Measurements from ENCODE around the gene ERI3. TPM values are rescaled to one million over a fixed set of nuclear protein-coding genes. Genes with fewer than 3 reads are reported as not detected.

ERI3 gene
- total and polyA plus RNA-seq, 2 of the 13 experiments (the other 11 are each of a cell fraction or from before 2014, with no cell fraction given): 35.6 to 35.9 TPM

DNA sequence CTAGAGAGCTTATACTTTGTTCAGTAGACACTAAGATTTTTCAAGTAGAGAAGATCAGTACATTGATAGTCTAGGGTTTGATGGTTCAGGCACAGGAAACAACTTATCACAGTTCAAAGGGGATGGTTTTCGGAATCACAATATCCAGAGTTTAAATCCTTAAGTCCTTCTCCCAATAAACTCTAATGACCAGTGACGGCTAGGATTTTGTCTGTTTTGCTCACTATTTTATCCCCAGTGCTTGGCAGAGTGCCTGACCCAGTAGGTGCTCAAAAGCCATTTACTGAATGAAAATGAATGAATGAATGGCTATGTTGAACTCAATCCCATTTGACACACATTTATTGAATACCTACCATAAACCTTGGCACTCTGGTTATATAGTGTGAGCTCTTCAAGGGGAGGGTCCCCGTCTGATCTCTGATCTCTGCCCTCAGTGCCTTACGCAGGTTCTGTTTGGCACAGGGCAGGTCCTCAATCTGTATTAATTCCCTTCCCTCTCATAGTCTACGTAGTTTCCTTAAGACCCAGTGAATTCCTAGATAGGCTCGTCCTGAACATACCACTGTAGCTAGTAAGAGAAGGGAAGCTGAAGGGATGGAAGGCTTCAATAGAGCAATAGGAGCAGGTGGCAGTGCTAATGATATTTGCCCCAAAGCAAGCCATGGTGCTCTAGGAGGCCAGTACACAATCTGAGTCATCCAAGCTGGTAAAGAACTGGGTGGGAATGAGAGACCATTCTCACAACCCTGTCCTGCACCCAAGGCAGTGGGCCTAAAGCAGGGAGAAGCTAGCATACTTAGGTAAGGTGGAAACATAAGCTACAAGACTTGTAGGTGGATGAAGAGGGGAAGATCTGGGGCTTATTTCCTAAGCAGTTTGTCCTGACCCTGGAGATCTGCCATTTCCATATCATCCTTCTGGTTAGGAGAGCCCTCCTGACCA is 88.4 kb downstream of the ERI3 start (continued):
- TF ChIP-seq, protein P1, sequence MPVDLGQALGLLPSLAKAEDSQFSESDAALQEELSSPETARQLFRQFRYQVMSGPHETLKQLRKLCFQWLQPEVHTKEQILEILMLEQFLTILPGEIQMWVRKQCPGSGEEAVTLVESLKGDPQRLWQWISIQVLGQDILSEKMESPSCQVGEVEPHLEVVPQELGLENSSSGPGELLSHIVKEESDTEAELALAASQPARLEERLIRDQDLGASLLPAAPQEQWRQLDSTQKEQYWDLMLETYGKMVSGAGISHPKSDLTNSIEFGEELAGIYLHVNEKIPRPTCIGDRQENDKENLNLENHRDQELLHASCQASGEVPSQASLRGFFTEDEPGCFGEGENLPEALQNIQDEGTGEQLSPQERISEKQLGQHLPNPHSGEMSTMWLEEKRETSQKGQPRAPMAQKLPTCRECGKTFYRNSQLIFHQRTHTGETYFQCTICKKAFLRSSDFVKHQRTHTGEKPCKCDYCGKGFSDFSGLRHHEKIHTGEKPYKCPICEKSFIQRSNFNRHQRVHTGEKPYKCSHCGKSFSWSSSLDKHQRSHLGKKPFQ (CRISPR knock-in tag; IDR thresholded peaks at IDR 0.05; ENCODE audit: insufficient replicate concordance): no peak
- TF ChIP-seq ZNF224 (CRISPR knock-in tag; IDR thresholded peaks at IDR 0.05): no peak
- no peak for TF ChIP-seq PPARG (CRISPR knock-in tag; conservative IDR thresholded peaks at IDR 0.05)
- no peak for TF ChIP-seq ZNF530 (CRISPR knock-in tag; IDR thresholded peaks at IDR 0.05; ENCODE audit: low read depth)
- TF ChIP-seq, protein P2, sequence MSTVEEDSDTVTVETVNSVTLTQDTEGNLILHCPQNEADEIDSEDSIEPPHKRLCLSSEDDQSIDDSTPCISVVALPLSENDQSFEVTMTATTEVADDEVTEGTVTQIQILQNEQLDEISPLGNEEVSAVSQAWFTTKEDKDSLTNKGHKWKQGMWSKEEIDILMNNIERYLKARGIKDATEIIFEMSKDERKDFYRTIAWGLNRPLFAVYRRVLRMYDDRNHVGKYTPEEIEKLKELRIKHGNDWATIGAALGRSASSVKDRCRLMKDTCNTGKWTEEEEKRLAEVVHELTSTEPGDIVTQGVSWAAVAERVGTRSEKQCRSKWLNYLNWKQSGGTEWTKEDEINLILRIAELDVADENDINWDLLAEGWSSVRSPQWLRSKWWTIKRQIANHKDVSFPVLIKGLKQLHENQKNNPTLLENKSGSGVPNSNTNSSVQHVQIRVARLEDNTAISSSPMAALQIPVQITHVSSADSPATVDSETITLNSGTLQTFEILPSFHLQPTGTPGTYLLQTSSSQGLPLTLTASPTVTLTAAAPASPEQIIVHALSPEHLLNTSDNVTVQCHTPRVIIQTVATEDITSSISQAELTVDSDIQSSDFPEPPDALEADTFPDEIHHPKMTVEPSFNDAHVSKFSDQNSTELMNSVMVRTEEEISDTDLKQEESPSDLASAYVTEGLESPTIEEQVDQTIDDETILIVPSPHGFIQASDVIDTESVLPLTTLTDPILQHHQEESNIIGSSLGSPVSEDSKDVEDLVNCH (CRISPR knock-in tag; IDR thresholded peaks at IDR 0.05): no peak

DNA sequence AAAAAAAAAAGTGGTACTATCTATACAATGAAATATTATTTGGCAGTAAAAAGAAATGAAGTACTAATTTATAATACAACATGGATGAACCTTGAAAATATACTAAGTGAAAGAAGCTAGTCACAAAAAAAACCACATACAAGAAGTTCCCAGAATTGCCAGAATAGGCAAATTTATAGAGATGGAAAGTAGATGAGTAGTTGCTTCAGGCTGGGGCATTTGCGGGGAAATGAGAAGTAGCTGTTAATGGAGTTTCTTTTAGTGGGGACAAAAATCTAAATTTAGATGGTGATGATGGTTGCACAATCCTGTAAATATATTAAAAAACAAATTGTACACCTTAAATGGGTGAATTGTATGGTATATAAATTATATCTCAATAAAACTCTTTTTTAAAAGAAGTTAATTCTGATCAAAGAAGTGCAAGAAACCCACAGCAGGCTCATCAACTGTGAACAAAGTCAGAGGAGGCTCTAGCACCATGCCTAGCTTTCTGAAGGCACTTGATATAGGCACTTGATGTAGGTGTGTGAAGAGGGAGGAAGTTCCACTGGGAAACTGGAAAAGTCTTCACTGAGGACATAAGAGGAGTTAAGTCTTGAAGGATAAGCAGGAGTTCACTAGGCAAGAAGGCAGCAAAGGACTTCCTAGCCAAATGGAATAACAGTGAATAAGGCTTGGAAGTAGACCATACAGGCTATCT is 89.2 kb downstream of the ERI3 start:
- no peak overlapping the region for H3K9ac ChIP-seq (ENCODE audit: insufficient read depth, low read depth, low read length)
- no peak for DNase-seq (ENCODE audit: low spot score)
- ChIA-PET POLR2A (interaction anchor here (4.5 kb wide), 1 partner anchor 16 kb away, joined by 24 read pairs; no protein-coding TSS in a partner anchor), CTCF (ENCODE audit: low intra/inter-chr PET ratio, low total read pairs) (no interaction called here)
- FAIRE-seq: no peak
- ATAC-seq: no peak
- no peaks in the 10 kb centered on the region for H3K9me3 ChIP-seq (ENCODE audit: low read length)
- H2AFZ ChIP-seq (ENCODE audit: low read length): no peak overlapping the region
- no TSS peak for BruUV-seq (replicated peaks)
- in situ Hi-C loops (cut with HindIII; ENCODE audit: extremely low pct_ligation_motif_present, low pct_unique_long_range_greater_than_20kb) (no loop called here), intact Hi-C loops (cut with micrococcal nuclease; ENCODE audit: unreplicated experiment) (no loop called here)
- WGBS (ENCODE audit: low lambda C conversion rate): 100% methylated on average over 1 of the region's 1 CpG
- H3K27ac ChIP-seq (ENCODE audit: extremely low read length, insufficient read depth, low read length): no peak overlapping the region
- H3K27me3 ChIP-seq (ENCODE audit: control insufficient read depth in 1 of 2, insufficient read depth in 2 of 2, low read length in 2 of 2): no peaks in the 10 kb centered on the region
- H3K4me2 ChIP-seq (ENCODE audit: low read depth, low read length): no peak overlapping the region
- H3K4me3 ChIP-seq (replicated peaks in 1 of 3; ENCODE audit: insufficient read depth in 1 of 3, low read depth in 2 of 3, low read length in 3 of 3): no peak overlapping the region
- no peaks in the 10 kb centered on the region for H3K79me2 ChIP-seq (ENCODE audit: insufficient read depth, low read length)
- no peaks in the 10 kb centered on the region; a peak in 1 of 5 replicates for H3K36me3 ChIP-seq (replicated peaks in 1 of 2; ENCODE audit: control insufficient read depth in 1 of 2, insufficient read depth in 2 of 2, low read length in 2 of 2)
- H3K4me1 ChIP-seq (ENCODE audit: insufficient read depth, low read length): 0 out of 2 replicates have a peak, but pooled peaks cover 5% of the 10 kb centered on the region
- H4K20me1 ChIP-seq (ENCODE audit: insufficient read depth, low read length): no peaks in the 10 kb centered on the region
- TF ChIP-seq, protein P3, sequence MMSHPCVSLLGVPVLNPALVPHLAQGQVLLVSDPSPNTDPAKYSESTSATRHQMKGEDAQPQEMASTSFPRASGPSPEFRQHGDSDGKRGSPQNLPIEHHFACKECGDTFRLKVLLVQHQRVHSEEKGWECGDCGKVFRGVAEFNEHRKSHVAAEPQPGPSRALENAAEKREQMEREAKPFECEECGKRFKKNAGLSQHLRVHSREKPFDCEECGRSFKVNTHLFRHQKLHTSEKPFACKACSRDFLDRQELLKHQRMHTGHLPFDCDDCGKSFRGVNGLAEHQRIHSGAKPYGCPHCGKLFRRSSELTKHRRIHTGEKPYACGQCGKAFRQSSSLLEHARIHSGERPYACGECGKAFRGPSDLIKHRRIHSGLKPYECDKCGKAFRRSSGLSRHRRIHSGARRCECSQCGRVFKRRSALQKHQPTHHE (CRISPR knock-in tag; IDR thresholded peaks at IDR 0.05; ENCODE audit: borderline replicate concordance): no peak
- no peak for TF ChIP-seq ZNF678 (CRISPR knock-in tag; IDR thresholded peaks at IDR 0.05)
- no peak for TF ChIP-seq ZBTB21 (CRISPR knock-in tag; IDR thresholded peaks at IDR 0.05)
- TF ChIP-seq MAFG (CRISPR knock-in tag; IDR thresholded peaks at IDR 0.05): no peak
- no peak for TF ChIP-seq SATB2 (CRISPR knock-in tag; IDR thresholded peaks at IDR 0.05)
- TF ChIP-seq ZSCAN20 (CRISPR knock-in tag; IDR thresholded peaks at IDR 0.05; ENCODE audit: borderline replicate concordance): no peak
- no peak for TF ChIP-seq ZBTB7B (CRISPR knock-in tag; IDR thresholded peaks at IDR 0.05)
- TF ChIP-seq ZNF572 (CRISPR knock-in tag; IDR thresholded peaks at IDR 0.05): no peak
- no peak for TF ChIP-seq LCORL (IDR thresholded peaks at IDR 0.05)
- no peak for TF ChIP-seq LCORL (CRISPR knock-in tag; IDR thresholded peaks at IDR 0.05)
- TF ChIP-seq ZNF274 (CRISPR knock-in tag; IDR thresholded peaks at IDR 0.05): no peak
